GM23338 (cell line): ENCODE data around the gene INSRR.

Experiments used
- CTCF ChIP-seq, 2 experiments: fragments of 200-600 bp in 1 of 2; sonication (generic) in 1 of 2; conservative IDR thresholded peaks; 2 replicates each; pipeline versions ENCODE4 v1.5.1 to v1.6.1; 2016 to 2017; ENCODE audit warnings: antibody characterized with exemption in 2 of 2, low read depth in 2 of 2, mild to moderate bottlenecking in 2 of 2, moderate library complexity in 1 of 2
- EZH2 ChIP-seq: fragments of 200-600 bp; sonication (generic); IDR thresholded peaks from one replicate; pipeline ENCODE4 v1.8.0; 2017; ENCODE audit warnings: antibody characterized with exemption, mild to moderate bottlenecking, low read depth; ENCODE audit not compliant: unreplicated experiment
- EZH2phosphoT487 ChIP-seq: fragments of 200-600 bp; sonication (generic); IDR thresholded peaks from one replicate; pipeline ENCODE4 v1.8.1; 2018; ENCODE audit warnings: antibody characterized with exemption; ENCODE audit not compliant: unreplicated experiment
- JUNB ChIP-seq: IDR thresholded peaks from one replicate; pipeline ENCODE4 v1.6.1; 2016; ENCODE audit warnings: antibody characterized with exemption; ENCODE audit not compliant: unreplicated experiment
- NANOG ChIP-seq: IDR thresholded peaks from 2 replicates; pipeline ENCODE4 v1.6.1; 2016; ENCODE audit warnings: antibody characterized with exemption, borderline replicate concordance
- POLR2AphosphoS5 ChIP-seq: IDR thresholded peaks from 2 replicates; pipeline ENCODE4 v1.6.1; 2016; ENCODE audit warnings: antibody characterized with exemption, low read depth
- REST ChIP-seq: IDR thresholded peaks from one replicate; pipeline ENCODE4 v1.6.1; 2018; ENCODE audit warnings: antibody characterized with exemption; ENCODE audit not compliant: unreplicated experiment

- TF ChIP-seq EZH2phosphoT487: no peak
- TF ChIP-seq REST: no peak
- TF ChIP-seq CTCF (conservative IDR thresholded peaks at IDR 0.05; ENCODE audit: low read depth in 2 of 2): no peak
- TF ChIP-seq JUNB: no peak
- TF ChIP-seq POLR2AphosphoS5: no peak
- TF ChIP-seq EZH2: no peak
- TF ChIP-seq NANOG: no peak
These were observed 16.2 kb downstream of the INSRR start for GRCh38 chr1:156842618-156843300.
